DMS53 treated with DMSO at 0.1 percent for 48 hours (cell line): ENCODE data around the gene DGKI.

Source experiments
- DNase-seq: peaks from one replicate; lab custom pipeline; 2025; ENCODE audit not compliant: unreplicated experiment; lab: John Stamatoyannopoulos, UW

DGKI gene

GRCh38 chr7:137439829-137440825 lies 406.6 kb downstream of the DGKI start:
- no peak for DNase-seq

- no peak for DNase-seq
Measured at GRCh38 chr7:137434946-137435345, 411.8 kb downstream of the DGKI start.

GRCh38 chr7:137434530-137434929 lies 412.2 kb downstream of the DGKI start:
- no peak for DNase-seq

- DNase-seq = no peak
Measured at GRCh38 chr7:137423321-137423720, 423.5 kb downstream of the DGKI start.

GRCh38 chr7:137421366-137421765 lies 425.4 kb downstream of the DGKI start:
- no peak for DNase-seq

- DNase-seq = no peak
Measured at GRCh38 chr7:137418841-137419240, 427.9 kb downstream of the DGKI start.

- no peak for DNase-seq
Measured at GRCh38 chr7:137417464-137417863, 429.3 kb downstream of the DGKI start.

GRCh38 chr7:137413901-137414300 lies 432.9 kb downstream of the DGKI start:
- no peak for DNase-seq

GRCh38 chr7:137411446-137411845 lies 435.3 kb downstream of the DGKI start:
- DNase-seq = no peak

- DNase-seq = no peak
Measured at GRCh38 chr7:137408126-137408525, 438.6 kb downstream of the DGKI start.

- DNase-seq = no peak
Measured at GRCh38 chr7:137407078-137407477, 439.7 kb downstream of the DGKI start.

GRCh38 chr7:137404660-137405317 lies 442.0 kb downstream of the DGKI start:
- DNase-seq = no peak

- no peak for DNase-seq
Measured at GRCh38 chr7:137403353-137403695, 443.4 kb downstream of the DGKI start.

- DNase-seq = no peak
Measured at GRCh38 chr7:137402536-137403352, 444.0 kb downstream of the DGKI start.

- DNase-seq = no peak
Measured at GRCh38 chr7:137399827-137400823, 446.6 kb downstream of the DGKI start.

- DNase-seq = no peak
Measured at GRCh38 chr7:137396051-137396450, 450.7 kb downstream of the DGKI start.

- no peak for DNase-seq
Measured at GRCh38 chr7:137395420-137395819, 451.4 kb downstream of the DGKI start.

GRCh38 chr7:137393570-137393969 lies 453.2 kb downstream of the DGKI start:
- DNase-seq = no peak

- DNase-seq = peak; percentile 96
Measured at GRCh38 chr7:137390076-137390475, 456.7 kb downstream of the DGKI start.

- no peak for DNase-seq
Measured at GRCh38 chr7:137388916-137389315, 457.9 kb downstream of the DGKI start.
